Testis (tissue), 2 donors: ENCODE measurements around the gene PDGFRB.

ENCODE experiments used
- CTCF ChIP-seq, 3 experiments: fragments of 450-650 bp in 2 of 3; fragments of 200-600 bp in 1 of 3; sonication (generic) in 1 of 3; IDR thresholded peaks; one replicate each; pipeline ENCODE4 v1.5.1; 2016 to 2019; ENCODE audit warnings: antibody characterized with exemption in 3 of 3, mild to moderate bottlenecking in 2 of 3, moderate library complexity in 1 of 3
- POLR2A ChIP-seq: fragments of 450-650 bp; IDR thresholded peaks from one replicate; pipeline ENCODE4 v1.6.1; 2017; ENCODE audit warnings: antibody characterized with exemption, mild to moderate bottlenecking, moderate library complexity

- TF ChIP-seq POLR2A (no peak), CTCF (IDR thresholded peaks at IDR 0.05) (no peak)
These were observed 16.9 kb upstream of the PDGFRB start for GRCh38 chr5:150172556-150172955.
